Lower leg skin (tissue), 3 donors: Measurements from ENCODE around the gene ACSL6.

Source experiments
- POLR2A ChIP-seq, 2 donors: fragments of 450-650 bp; IDR thresholded peaks; one replicate each; pipeline ENCODE4 v1.6.1; 2016 to 2017; ENCODE audit warnings: antibody characterized with exemption in 2 of 2, mild to moderate bottlenecking in 1 of 2, moderate library complexity in 1 of 2
- TF ChIP-seq, protein P1 (sequence below), 3 donors: fragments of 450-650 bp; IDR thresholded peaks; one replicate each; pipeline ENCODE4 v1.5.1; 2016; ENCODE audit warnings: antibody characterized with exemption in 3 of 3, mild to moderate bottlenecking in 3 of 3, moderate library complexity in 2 of 3

- TF ChIP-seq, protein P1, sequence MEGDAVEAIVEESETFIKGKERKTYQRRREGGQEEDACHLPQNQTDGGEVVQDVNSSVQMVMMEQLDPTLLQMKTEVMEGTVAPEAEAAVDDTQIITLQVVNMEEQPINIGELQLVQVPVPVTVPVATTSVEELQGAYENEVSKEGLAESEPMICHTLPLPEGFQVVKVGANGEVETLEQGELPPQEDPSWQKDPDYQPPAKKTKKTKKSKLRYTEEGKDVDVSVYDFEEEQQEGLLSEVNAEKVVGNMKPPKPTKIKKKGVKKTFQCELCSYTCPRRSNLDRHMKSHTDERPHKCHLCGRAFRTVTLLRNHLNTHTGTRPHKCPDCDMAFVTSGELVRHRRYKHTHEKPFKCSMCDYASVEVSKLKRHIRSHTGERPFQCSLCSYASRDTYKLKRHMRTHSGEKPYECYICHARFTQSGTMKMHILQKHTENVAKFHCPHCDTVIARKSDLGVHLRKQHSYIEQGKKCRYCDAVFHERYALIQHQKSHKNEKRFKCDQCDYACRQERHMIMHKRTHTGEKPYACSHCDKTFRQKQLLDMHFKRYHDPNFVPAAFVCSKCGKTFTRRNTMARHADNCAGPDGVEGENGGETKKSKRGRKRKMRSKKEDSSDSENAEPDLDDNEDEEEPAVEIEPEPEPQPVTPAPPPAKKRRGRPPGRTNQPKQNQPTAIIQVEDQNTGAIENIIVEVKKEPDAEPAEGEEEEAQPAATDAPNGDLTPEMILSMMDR (IDR thresholded peaks at IDR 0.05), result no peak
- no peak for TF ChIP-seq POLR2A (IDR thresholded peaks at IDR 0.05)
Observed at GRCh38 chr5:132049093-132049492, 37.6 kb upstream of the ACSL6 start.
